Measurements from ENCODE around the gene CFAP65. TPM values are rescaled to one million over a fixed set of nuclear protein-coding genes. Genes with fewer than 3 reads are reported as not detected.

CFAP65 gene
- total RNA-seq, 1 experiment from 2014 or later = not detected

GRCh38 chr2:219056176-219056895 lies 15.0 kb upstream of the CFAP65 start:
- Histone ChIP-seq H3K4me3 (ENCODE audit: insufficient read depth, low read depth, low read length) (no peak overlapping the region), H3K27me3 (ENCODE audit: control insufficient read depth, insufficient read depth, low read length) (peaks cover 50% of the 10 kb centered on the region), H3K36me3 (replicated peaks; ENCODE audit: control insufficient read depth, insufficient read depth, low read length) (no peaks in the 10 kb centered on the region)
- no peak for DNase-seq

- DNase-seq = no peak
- H3K4me3 ChIP-seq (ENCODE audit: insufficient read depth, low read depth, low read length) = no peak overlapping the region
- peaks cover 46% of the 10 kb centered on the region for H3K27me3 ChIP-seq (ENCODE audit: control insufficient read depth, insufficient read depth, low read length)
- no peaks in the 10 kb centered on the region for H3K36me3 ChIP-seq (replicated peaks; ENCODE audit: control insufficient read depth, insufficient read depth, low read length)
Observed at GRCh38 chr2:219054956-219055903, 13.9 kb upstream of the CFAP65 start.

GRCh38 chr2:219049282-219049681 lies 8.0 kb upstream of the CFAP65 start:
- DNase-seq = no peak
- H3K36me3 ChIP-seq (replicated peaks; ENCODE audit: control insufficient read depth, insufficient read depth, low read length) = no peaks in the 10 kb centered on the region
- H3K4me3 ChIP-seq (ENCODE audit: insufficient read depth, low read depth, low read length) = no peak overlapping the region
- peaks cover 10% of the 10 kb centered on the region for H3K27me3 ChIP-seq (ENCODE audit: control insufficient read depth, insufficient read depth, low read length)

GRCh38 chr2:219045937-219046550 lies 4.7 kb upstream of the CFAP65 start:
- Histone ChIP-seq H3K4me3 (ENCODE audit: insufficient read depth, low read depth, low read length) (no peak overlapping the region), H3K36me3 (replicated peaks; ENCODE audit: control insufficient read depth, insufficient read depth, low read length) (no peaks in the 10 kb centered on the region), H3K27me3 (ENCODE audit: control insufficient read depth, insufficient read depth, low read length) (peaks cover 10% of the 10 kb centered on the region)
- DNase-seq = peak; percentile 89

GRCh38 chr2:219042750-219043149 lies 1.4 kb upstream of the CFAP65 start:
- no peak for DNase-seq
- no peaks in the 10 kb centered on the region for H3K36me3 ChIP-seq (replicated peaks; ENCODE audit: control insufficient read depth, insufficient read depth, low read length)
- no peak overlapping the region for H3K4me3 ChIP-seq (ENCODE audit: insufficient read depth, low read depth, low read length)
- peaks cover 9% of the 10 kb centered on the region; the same call in 1 of the 2 replicates for H3K27me3 ChIP-seq (ENCODE audit: control insufficient read depth, insufficient read depth, low read length)

- Histone ChIP-seq H3K4me3 (ENCODE audit: insufficient read depth, low read depth, low read length) (no peak overlapping the region), H3K27me3 (ENCODE audit: control insufficient read depth, insufficient read depth, low read length) (peaks cover 8% of the 10 kb centered on the region; the same call in 1 of the 2 replicates), H3K36me3 (replicated peaks; ENCODE audit: control insufficient read depth, insufficient read depth, low read length) (no peaks in the 10 kb centered on the region)
- DNase-seq = no peak
Observed at GRCh38 chr2:219042157-219042556, 841 bp upstream of the CFAP65 start.

GRCh38 chr2:219038600-219038999 lies 2.7 kb downstream of the CFAP65 start:
- peaks cover 17% of the 10 kb centered on the region; the same call in 1 of the 2 replicates for H3K27me3 ChIP-seq (ENCODE audit: control insufficient read depth, insufficient read depth, low read length)
- no peak overlapping the region for H3K4me3 ChIP-seq (ENCODE audit: insufficient read depth, low read depth, low read length)
- DNase-seq = no peak
- no peaks in the 10 kb centered on the region for H3K36me3 ChIP-seq (replicated peaks; ENCODE audit: control insufficient read depth, insufficient read depth, low read length)

- H3K27me3 ChIP-seq (ENCODE audit: control insufficient read depth, insufficient read depth, low read length) = peaks cover 17% of the 10 kb centered on the region; the same call in 1 of the 2 replicates
- DNase-seq = no peak
- no peaks in the 10 kb centered on the region for H3K36me3 ChIP-seq (replicated peaks; ENCODE audit: control insufficient read depth, insufficient read depth, low read length)
- no peak overlapping the region for H3K4me3 ChIP-seq (ENCODE audit: insufficient read depth, low read depth, low read length)
Observed at GRCh38 chr2:219037783-219038499, 3.4 kb downstream of the CFAP65 start.

GRCh38 chr2:219035942-219036341 lies 5.4 kb downstream of the CFAP65 start:
- no peaks in the 10 kb centered on the region for H3K36me3 ChIP-seq (replicated peaks; ENCODE audit: control insufficient read depth, insufficient read depth, low read length)
- DNase-seq = no peak
- H3K27me3 ChIP-seq (ENCODE audit: control insufficient read depth, insufficient read depth, low read length) = peaks cover 15% of the 10 kb centered on the region; the same call in 1 of the 2 replicates
- H3K4me3 ChIP-seq (ENCODE audit: insufficient read depth, low read depth, low read length) = no peak overlapping the region

- Histone ChIP-seq H3K4me3 (ENCODE audit: insufficient read depth, low read depth, low read length) (no peak overlapping the region), H3K27me3 (ENCODE audit: control insufficient read depth, insufficient read depth, low read length) (peaks cover 10% of the 10 kb centered on the region; the same call in 1 of the 2 replicates), H3K36me3 (replicated peaks; ENCODE audit: control insufficient read depth, insufficient read depth, low read length) (no peaks in the 10 kb centered on the region)
- no peak for DNase-seq
Observed at GRCh38 chr2:219034823-219035222, 6.5 kb downstream of the CFAP65 start.

- no peak for DNase-seq
- H3K27me3 ChIP-seq (ENCODE audit: control insufficient read depth, insufficient read depth, low read length) = peaks cover 8% of the 10 kb centered on the region; the same call in 1 of the 2 replicates
- no peaks in the 10 kb centered on the region for H3K36me3 ChIP-seq (replicated peaks; ENCODE audit: control insufficient read depth, insufficient read depth, low read length)
- no peak overlapping the region for H3K4me3 ChIP-seq (ENCODE audit: insufficient read depth, low read depth, low read length)
Observed at GRCh38 chr2:219032051-219032745, 9.1 kb downstream of the CFAP65 start.

GRCh38 chr2:219031005-219031738 lies 10.1 kb downstream of the CFAP65 start:
- no peak for DNase-seq
- H3K27me3 ChIP-seq (ENCODE audit: control insufficient read depth, insufficient read depth, low read length) = peaks cover 8% of the 10 kb centered on the region; the same call in 1 of the 2 replicates

More at GRCh38 chr2:219031005-219031738, 10.1 kb downstream of the CFAP65 start:
- Histone ChIP-seq H3K4me3 (ENCODE audit: insufficient read depth, low read depth, low read length) (no peak overlapping the region), H3K36me3 (replicated peaks; ENCODE audit: control insufficient read depth, insufficient read depth, low read length) (no peaks in the 10 kb centered on the region)
